HCT116 (cell line): ENCODE results near the gene WNT3A.

ENCODE experiments used
- CEBPB ChIP-seq: IDR thresholded peaks from 2 replicates; pipeline ENCODE4 v1.6.1; 2012; ENCODE audit warnings: low read depth
- POLR2A ChIP-seq: IDR thresholded peaks from 2 replicates; pipeline ENCODE4 v1.7.0; 2011; ENCODE audit warnings: borderline replicate concordance; ENCODE audit not compliant: insufficient read depth, insufficient read length; ENCODE audit errors: extremely low read depth
- POLR2AphosphoS5 ChIP-seq: IDR thresholded peaks from 2 replicates; pipeline ENCODE4 v1.6.1; 2011; ENCODE audit warnings: mild to moderate bottlenecking, low read depth, low read length, moderate library complexity
- RAD21 ChIP-seq: IDR thresholded peaks from 2 replicates; pipeline ENCODE4 v1.6.1; 2012; ENCODE audit warnings: low read depth, mild to moderate bottlenecking
- YY1 ChIP-seq: IDR thresholded peaks from 2 replicates; pipeline ENCODE4 v1.6.1; 2011; ENCODE audit warnings: low read length, low read depth, moderate library complexity, mild to moderate bottlenecking; ENCODE audit not compliant: insufficient replicate concordance; ENCODE audit errors: extremely low read depth
- ZFX ChIP-seq: fragments of 450-650 bp; IDR thresholded peaks from 2 replicates; pipeline ENCODE4 v1.6.1; 2017
- TF ChIP-seq, protein P1 (sequence below), 3 experiments: fragments of 200-600 bp in 1 of 3; sonication (generic) in 1 of 3; IDR thresholded peaks in 2 of 3; conservative IDR thresholded peaks in 1 of 3; 2 replicates each; pipeline ENCODE4 v1.5.1; 2012 to 2017; ENCODE audit warnings: low read depth in 2 of 3, low read length in 2 of 3, antibody characterized with exemption in 1 of 3, borderline replicate concordance in 1 of 3, control low read depth in 1 of 3, mild to moderate bottlenecking in 1 of 3, mixed read lengths in 1 of 3, mixed run types in 1 of 3, moderate library complexity in 1 of 3; ENCODE audit not compliant: insufficient read depth in 1 of 3
- TF ChIP-seq, protein P2 (sequence below): IDR thresholded peaks from 2 replicates; pipeline ENCODE4 v1.6.1; 2011; ENCODE audit warnings: mild to moderate bottlenecking, low read length, moderate library complexity; ENCODE audit not compliant: insufficient replicate concordance; ENCODE audit errors: extremely low read depth
- TF ChIP-seq, protein P3 (sequence below): IDR thresholded peaks from 2 replicates; pipeline ENCODE4 v1.6.1; 2012

DNA sequence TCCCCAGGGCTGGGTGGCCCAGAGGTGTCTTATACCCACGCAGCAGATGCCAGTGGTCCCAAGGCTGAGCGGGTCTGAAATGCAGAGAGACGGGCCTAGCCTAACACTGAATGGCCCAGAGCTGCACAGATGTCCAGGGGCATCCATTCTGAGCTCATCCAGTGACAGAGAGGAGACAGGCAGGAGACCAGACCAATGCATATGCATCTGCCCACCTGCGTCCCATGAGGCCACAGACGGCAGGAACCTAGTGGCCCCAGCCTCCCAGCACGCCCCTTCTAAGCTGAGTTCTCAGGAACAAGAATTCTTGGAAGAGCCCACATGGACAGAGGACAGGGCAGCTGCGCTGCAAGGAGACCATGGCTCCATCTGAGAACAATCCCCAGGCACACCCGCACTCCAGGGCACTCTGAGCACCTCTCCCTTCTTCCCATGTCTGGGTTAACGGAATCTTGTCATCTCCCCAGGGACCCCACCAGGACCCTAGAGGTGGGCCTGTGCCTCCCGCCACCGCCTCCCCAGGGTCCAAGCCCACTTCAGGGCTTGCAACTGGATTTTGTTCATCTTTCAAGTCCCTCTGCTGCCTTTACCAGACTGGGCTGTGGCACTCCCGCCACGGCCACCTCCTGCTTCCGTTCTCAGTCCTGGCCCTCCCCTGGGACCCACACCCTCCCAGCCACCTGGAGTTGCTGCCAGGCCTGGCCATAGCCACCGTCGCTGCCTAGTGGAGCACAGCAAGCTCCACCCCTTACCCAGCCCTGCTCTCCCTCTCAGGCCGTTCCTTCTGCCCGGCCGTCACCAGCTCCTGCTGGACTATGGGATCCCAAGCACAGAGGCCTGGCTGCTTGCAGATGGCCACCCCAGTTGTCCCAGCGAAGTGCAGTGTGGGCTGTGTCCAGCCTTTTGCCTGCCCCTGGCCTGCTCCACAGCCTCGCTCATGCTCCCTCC lies 3.3 kb downstream of the WNT3A start:
- no peak for TF ChIP-seq POLR2AphosphoS5
- TF ChIP-seq CEBPB = no peak
- TF ChIP-seq, protein P1, sequence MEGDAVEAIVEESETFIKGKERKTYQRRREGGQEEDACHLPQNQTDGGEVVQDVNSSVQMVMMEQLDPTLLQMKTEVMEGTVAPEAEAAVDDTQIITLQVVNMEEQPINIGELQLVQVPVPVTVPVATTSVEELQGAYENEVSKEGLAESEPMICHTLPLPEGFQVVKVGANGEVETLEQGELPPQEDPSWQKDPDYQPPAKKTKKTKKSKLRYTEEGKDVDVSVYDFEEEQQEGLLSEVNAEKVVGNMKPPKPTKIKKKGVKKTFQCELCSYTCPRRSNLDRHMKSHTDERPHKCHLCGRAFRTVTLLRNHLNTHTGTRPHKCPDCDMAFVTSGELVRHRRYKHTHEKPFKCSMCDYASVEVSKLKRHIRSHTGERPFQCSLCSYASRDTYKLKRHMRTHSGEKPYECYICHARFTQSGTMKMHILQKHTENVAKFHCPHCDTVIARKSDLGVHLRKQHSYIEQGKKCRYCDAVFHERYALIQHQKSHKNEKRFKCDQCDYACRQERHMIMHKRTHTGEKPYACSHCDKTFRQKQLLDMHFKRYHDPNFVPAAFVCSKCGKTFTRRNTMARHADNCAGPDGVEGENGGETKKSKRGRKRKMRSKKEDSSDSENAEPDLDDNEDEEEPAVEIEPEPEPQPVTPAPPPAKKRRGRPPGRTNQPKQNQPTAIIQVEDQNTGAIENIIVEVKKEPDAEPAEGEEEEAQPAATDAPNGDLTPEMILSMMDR (IDR thresholded peaks at IDR 0.05 in 2 of 3, conservative IDR thresholded peaks at IDR 0.05 in 1 of 3; ENCODE audit: borderline replicate concordance in 1 of 3, insufficient read depth in 1 of 3, low read depth in 2 of 3, low read length in 2 of 3) = no peak
- TF ChIP-seq ZFX = no peak
- TF ChIP-seq, protein P2, sequence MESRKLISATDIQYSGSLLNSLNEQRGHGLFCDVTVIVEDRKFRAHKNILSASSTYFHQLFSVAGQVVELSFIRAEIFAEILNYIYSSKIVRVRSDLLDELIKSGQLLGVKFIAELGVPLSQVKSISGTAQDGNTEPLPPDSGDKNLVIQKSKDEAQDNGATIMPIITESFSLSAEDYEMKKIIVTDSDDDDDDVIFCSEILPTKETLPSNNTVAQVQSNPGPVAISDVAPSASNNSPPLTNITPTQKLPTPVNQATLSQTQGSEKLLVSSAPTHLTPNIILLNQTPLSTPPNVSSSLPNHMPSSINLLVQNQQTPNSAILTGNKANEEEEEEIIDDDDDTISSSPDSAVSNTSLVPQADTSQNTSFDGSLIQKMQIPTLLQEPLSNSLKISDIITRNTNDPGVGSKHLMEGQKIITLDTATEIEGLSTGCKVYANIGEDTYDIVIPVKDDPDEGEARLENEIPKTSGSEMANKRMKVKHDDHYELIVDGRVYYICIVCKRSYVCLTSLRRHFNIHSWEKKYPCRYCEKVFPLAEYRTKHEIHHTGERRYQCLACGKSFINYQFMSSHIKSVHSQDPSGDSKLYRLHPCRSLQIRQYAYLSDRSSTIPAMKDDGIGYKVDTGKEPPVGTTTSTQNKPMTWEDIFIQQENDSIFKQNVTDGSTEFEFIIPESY = no peak
- no peak for TF ChIP-seq POLR2A
- no peak for TF ChIP-seq RAD21
- TF ChIP-seq YY1 = no peak
- TF ChIP-seq, protein P3, sequence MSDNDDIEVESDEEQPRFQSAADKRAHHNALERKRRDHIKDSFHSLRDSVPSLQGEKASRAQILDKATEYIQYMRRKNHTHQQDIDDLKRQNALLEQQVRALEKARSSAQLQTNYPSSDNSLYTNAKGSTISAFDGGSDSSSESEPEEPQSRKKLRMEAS = no peak
